GM12878 (cell line): Measurements from ENCODE around the gene AMBRA1. TPM values are rescaled to one million over a fixed set of nuclear protein-coding genes. Genes with fewer than 3 reads are reported as not detected.

Experiments used
- CHD2 ChIP-seq: IDR thresholded peaks from 2 replicates; pipeline ENCODE4 v1.6.1; 2011; ENCODE audit warnings: low read depth, low read length, improper control_type of control experiment, borderline replicate concordance
- GATAD2B ChIP-seq: fragments of 450-650 bp; conservative IDR thresholded peaks from 2 replicates; pipeline ENCODE4 v1.6.1; 2017; ENCODE audit warnings: low read depth, mild to moderate bottlenecking, moderate library complexity
- HDAC2 ChIP-seq: fragments of 200-600 bp; sonication (generic); IDR thresholded peaks from 2 replicates; pipeline ENCODE4 v1.6.1; 2017
- IKZF1 ChIP-seq: fragments of 450-650 bp; conservative IDR thresholded peaks from 2 replicates; pipeline ENCODE4 v1.6.1; 2017; ENCODE audit warnings: antibody characterized with exemption, mild to moderate bottlenecking
- LARP7 ChIP-seq: fragments of 450-650 bp; IDR thresholded peaks from 2 replicates; pipeline ENCODE4 v1.6.1; 2017; ENCODE audit warnings: mild to moderate bottlenecking
- MTA3 ChIP-seq: IDR thresholded peaks from 2 replicates; pipeline ENCODE4 v1.6.1; 2012; ENCODE audit warnings: low read length, inconsistent platforms, borderline replicate concordance
- PML ChIP-seq: IDR thresholded peaks from 2 replicates; pipeline ENCODE4 v1.6.1; 2012; ENCODE audit warnings: low read length, inconsistent platforms
- POLR2AphosphoS2 ChIP-seq: IDR thresholded peaks from 2 replicates; pipeline ENCODE4 v1.6.1; 2011; ENCODE audit warnings: low read depth, mild to moderate bottlenecking, low read length, improper control_type of control experiment, moderate library complexity
- RAD21 ChIP-seq: IDR thresholded peaks from 2 replicates; pipeline ENCODE4 v1.6.1; 2011; ENCODE audit warnings: mild to moderate bottlenecking, low read depth, low read length, moderate library complexity; ENCODE audit not compliant: insufficient read depth
- RAD51 ChIP-seq: fragments of 450-650 bp; IDR thresholded peaks from 2 replicates; pipeline ENCODE4 v1.6.1; 2016; ENCODE audit warnings: moderate library complexity, mild to moderate bottlenecking, inconsistent platforms
- RUNX3 ChIP-seq: IDR thresholded peaks from 2 replicates; pipeline ENCODE4 v1.6.1; 2012; ENCODE audit warnings: low read length, inconsistent platforms
- SIN3A ChIP-seq: IDR thresholded peaks from 2 replicates; pipeline ENCODE4 v1.6.1; 2012; ENCODE audit warnings: low read depth, low read length, improper control_type of control experiment
- SIX5 ChIP-seq: IDR thresholded peaks from 2 replicates; pipeline ENCODE4 v1.6.1; 2011; ENCODE audit warnings: mild to moderate bottlenecking, low read depth, low read length, moderate library complexity; ENCODE audit not compliant: severe bottlenecking
- SMARCA5 ChIP-seq: fragments of 450-650 bp; IDR thresholded peaks from 2 replicates; pipeline ENCODE4 v1.6.1; 2017; ENCODE audit warnings: mild to moderate bottlenecking
- SMC3 ChIP-seq: IDR thresholded peaks from 2 replicates; pipeline ENCODE4 v1.6.1; 2011; ENCODE audit warnings: low read length, improper control_type of control experiment, borderline replicate concordance
- SRF ChIP-seq, 2 experiments: IDR thresholded peaks; 2 replicates each; pipeline ENCODE4 v1.6.1; 2011; ENCODE audit warnings: low read depth in 2 of 2, low read length in 2 of 2, mild to moderate bottlenecking in 1 of 2, moderate library complexity in 1 of 2
- STAT3 ChIP-seq: IDR thresholded peaks from 2 replicates; pipeline ENCODE4 v1.6.1; 2011; ENCODE audit warnings: low read depth, low read length, improper control_type of control experiment
- SUZ12 ChIP-seq: fragments of 200-600 bp; sonication (generic); IDR thresholded peaks from one replicate; pipeline ENCODE4 v1.6.1; 2018; ENCODE audit warnings: antibody characterized with exemption, mild to moderate bottlenecking; ENCODE audit not compliant: unreplicated experiment
- TCF12 ChIP-seq: IDR thresholded peaks from 2 replicates; pipeline ENCODE4 v1.6.1; 2011; ENCODE audit warnings: low read depth, mild to moderate bottlenecking, low read length
- TCF7 ChIP-seq: IDR thresholded peaks from 2 replicates; pipeline ENCODE4 v1.6.1; 2014; ENCODE audit warnings: antibody characterized with exemption, borderline replicate concordance
- YY1 ChIP-seq: IDR thresholded peaks from 2 replicates; pipeline ENCODE4 v1.6.1; 2011; ENCODE audit warnings: low read depth, mild to moderate bottlenecking, low read length
- ZNF207 ChIP-seq: fragments of 450-650 bp; IDR thresholded peaks from 2 replicates; pipeline ENCODE4 v1.6.1; 2014; ENCODE audit warnings: antibody characterized with exemption, mild to moderate bottlenecking, borderline replicate concordance
- ZNF217 ChIP-seq: fragments of 450-650 bp; IDR thresholded peaks from 2 replicates; pipeline ENCODE4 v1.6.1; 2017; ENCODE audit warnings: antibody characterized with exemption, mild to moderate bottlenecking
- polyA plus RNA-seq, 11 experiments: library from polyadenylated mRNA; depleted of rRNA in 4 of 11; unstranded in 6 of 11; stranded (reverse) in 5 of 11; fragments of >200 nt; fragmentation: Nextera tagmentation in 4 of 11; fragmentation: Illumina TruSeq in 1 of 11; extraction: Ambion mirVana in 4 of 11; extraction: Trizol in 1 of 11; gene quantifications; 1 replicate in 1 of 11; 2 replicates in 10 of 11; pipeline versions ENCODE4 v1.2.1 to v1.2.3, GENCODE V29; 2011 to 2016; ENCODE audit warnings: inconsistent platforms in 2 of 11, missing spikeins in 2 of 11, low read depth in 1 of 11
- total RNA-seq, 4 experiments: library from RNA; depleted of rRNA in 3 of 4; stranded (reverse); fragments of >200 nt in 3 of 4; fragmentation: Illumina TruSeq in 1 of 4; extraction: Trizol in 1 of 4; gene quantifications; 2 replicates each; pipeline versions ENCODE4 v1.2.1 to v1.2.3, GENCODE V29; 2013 to 2021
- TF ChIP-seq, protein P1 (sequence below): IDR thresholded peaks from 2 replicates; pipeline ENCODE4 v1.6.1; 2011; ENCODE audit warnings: mild to moderate bottlenecking, low read depth, low read length, moderate library complexity; ENCODE audit not compliant: insufficient replicate concordance
- TF ChIP-seq, protein P2 (sequence below): IDR thresholded peaks from 2 replicates; pipeline ENCODE4 v1.6.1; 2011; ENCODE audit warnings: borderline replicate concordance, low read depth, mild to moderate bottlenecking, moderate library complexity, mixed read lengths, low read length; ENCODE audit not compliant: insufficient read depth; ENCODE audit errors: extremely low read length
- TF ChIP-seq, protein P3 (sequence below): fragments of 450-650 bp; formaldehyde crosslinking; IDR thresholded peaks from 2 replicates; pipeline ENCODE4 v1.5.0; 2022; ENCODE audit warnings: mild to moderate bottlenecking, missing genetic modification characterization
- TF ChIP-seq, protein P4 (sequence below): IDR thresholded peaks from 2 replicates; pipeline ENCODE4 v1.6.1; 2012; ENCODE audit warnings: low read depth, low read length, improper control_type of control experiment

The AMBRA1 gene
- total and polyA plus RNA-seq, 10 of the 15 experiments (the other 5 are each of a cell fraction or from before 2014, with no cell fraction given), result 0.57 to 34.3 (median 13.7) TPM

DNA sequence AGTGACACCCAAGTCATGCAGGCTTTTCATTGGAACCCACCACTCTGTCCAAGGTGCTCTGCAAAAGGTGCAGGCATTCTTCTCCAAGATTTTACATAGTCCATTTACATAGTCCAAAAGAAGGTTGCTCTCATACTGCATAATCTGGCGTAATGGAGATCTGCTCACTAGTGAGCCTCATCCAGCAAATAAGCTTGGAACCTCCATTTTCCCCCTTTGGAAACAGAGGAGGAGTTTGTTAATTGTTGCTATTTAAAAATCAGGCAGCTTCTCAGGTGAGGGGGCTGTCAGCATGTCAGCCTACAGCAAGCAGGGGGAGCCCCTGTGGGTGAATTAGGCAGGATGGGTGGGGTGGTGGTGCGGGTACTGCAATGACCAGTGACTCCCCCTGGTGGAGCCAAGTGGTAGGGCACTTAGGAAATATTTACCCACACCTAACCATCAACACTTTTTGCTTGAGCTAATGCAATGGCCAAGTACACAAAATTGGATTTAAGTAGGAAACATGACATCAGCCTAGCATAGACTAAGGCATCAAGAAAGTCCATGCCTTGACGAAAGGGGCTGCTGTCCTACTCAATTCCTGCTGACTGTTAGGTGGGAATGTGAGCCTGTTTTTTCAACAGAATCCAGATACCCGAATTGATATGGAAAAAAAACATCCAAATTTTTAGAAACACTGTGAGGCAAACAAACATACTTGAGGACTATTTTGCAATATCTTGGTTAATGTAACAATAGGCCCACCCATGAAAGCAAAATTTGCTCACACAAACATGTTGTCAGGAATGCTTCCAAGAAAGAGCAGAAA is 64.5 kb downstream of the AMBRA1 start (continued):
- TF ChIP-seq, protein P1, sequence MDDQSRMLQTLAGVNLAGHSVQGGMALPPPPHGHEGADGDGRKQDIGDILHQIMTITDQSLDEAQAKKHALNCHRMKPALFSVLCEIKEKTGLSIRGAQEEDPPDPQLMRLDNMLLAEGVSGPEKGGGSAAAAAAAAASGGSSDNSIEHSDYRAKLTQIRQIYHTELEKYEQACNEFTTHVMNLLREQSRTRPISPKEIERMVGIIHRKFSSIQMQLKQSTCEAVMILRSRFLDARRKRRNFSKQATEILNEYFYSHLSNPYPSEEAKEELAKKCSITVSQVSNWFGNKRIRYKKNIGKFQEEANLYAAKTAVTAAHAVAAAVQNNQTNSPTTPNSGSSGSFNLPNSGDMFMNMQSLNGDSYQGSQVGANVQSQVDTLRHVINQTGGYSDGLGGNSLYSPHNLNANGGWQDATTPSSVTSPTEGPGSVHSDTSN, result no peak
- TF ChIP-seq YY1 (peak; percentile 62; the same call in 1 of the 2 replicates), MTA3 (no peak), RAD21 (peak; percentile 70), SIX5 (peak; percentile 1), RAD51 (no peak), ZNF217 (no peak), GATAD2B (no peak), PML (no peak), SUZ12 (no peak), SMARCA5 (no peak; the same call in 1 of the 2 replicates), TCF12 (no peak), SMC3 (peak; percentile 87), POLR2AphosphoS2 (no peak), SRF (IDR thresholded peaks at IDR 0.05; ENCODE audit: low read depth in 2 of 2, low read length in 2 of 2) (no peak), TCF7 (no peak), STAT3 (no peak), HDAC2 (no peak), CHD2 (no peak), LARP7 (no peak), RUNX3 (peak; percentile 69), IKZF1 (no peak), ZNF207 (no peak), SIN3A (no peak)
- TF ChIP-seq, protein P2, sequence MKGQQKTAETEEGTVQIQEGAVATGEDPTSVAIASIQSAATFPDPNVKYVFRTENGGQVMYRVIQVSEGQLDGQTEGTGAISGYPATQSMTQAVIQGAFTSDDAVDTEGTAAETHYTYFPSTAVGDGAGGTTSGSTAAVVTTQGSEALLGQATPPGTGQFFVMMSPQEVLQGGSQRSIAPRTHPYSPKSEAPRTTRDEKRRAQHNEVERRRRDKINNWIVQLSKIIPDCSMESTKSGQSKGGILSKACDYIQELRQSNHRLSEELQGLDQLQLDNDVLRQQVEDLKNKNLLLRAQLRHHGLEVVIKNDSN, result no peak
- TF ChIP-seq, protein P3, sequence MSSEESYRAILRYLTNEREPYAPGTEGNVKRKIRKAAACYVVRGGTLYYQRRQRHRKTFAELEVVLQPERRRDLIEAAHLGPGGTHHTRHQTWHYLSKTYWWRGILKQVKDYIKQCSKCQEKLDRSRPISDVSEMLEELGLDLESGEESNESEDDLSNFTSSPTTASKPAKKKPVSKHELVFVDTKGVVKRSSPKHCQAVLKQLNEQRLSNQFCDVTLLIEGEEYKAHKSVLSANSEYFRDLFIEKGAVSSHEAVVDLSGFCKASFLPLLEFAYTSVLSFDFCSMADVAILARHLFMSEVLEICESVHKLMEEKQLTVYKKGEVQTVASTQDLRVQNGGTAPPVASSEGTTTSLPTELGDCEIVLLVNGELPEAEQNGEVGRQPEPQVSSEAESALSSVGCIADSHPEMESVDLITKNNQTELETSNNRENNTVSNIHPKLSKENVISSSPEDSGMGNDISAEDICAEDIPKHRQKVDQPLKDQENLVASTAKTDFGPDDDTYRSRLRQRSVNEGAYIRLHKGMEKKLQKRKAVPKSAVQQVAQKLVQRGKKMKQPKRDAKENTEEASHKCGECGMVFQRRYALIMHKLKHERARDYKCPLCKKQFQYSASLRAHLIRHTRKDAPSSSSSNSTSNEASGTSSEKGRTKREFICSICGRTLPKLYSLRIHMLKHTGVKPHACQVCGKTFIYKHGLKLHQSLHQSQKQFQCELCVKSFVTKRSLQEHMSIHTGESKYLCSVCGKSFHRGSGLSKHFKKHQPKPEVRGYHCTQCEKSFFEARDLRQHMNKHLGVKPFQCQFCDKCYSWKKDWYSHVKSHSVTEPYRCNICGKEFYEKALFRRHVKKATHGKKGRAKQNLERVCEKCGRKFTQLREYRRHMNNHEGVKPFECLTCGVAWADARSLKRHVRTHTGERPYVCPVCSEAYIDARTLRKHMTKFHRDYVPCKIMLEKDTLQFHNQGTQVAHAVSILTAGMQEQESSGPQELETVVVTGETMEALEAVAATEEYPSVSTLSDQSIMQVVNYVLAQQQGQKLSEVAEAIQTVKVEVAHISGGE (CRISPR knock-in tag), result no peak
- TF ChIP-seq, protein P4, sequence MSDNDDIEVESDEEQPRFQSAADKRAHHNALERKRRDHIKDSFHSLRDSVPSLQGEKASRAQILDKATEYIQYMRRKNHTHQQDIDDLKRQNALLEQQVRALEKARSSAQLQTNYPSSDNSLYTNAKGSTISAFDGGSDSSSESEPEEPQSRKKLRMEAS, result no peak
